Stimulated activated CD8-positive, alpha-beta memory T cell treated with anti-CD3 and anti-CD28 coated beads, Interleukin-7, amount 100 ng/mL, for 24 hours (primary cell): ENCODE data around the gene E2F1.
"Not testable (repeated sequence)": the region's sequence is repeated elsewhere in the genome, so short reads cannot be mapped to it uniquely, and the experiment has no call there.

Experiments used
- DNase-seq: peaks from one replicate; pipeline ENCODE4 v3.0.0-alpha.2; 2020; ENCODE audit warnings: low read depth

E2F1 gene

GRCh38 chr20:33640287-33640686 is 45.9 kb downstream of the E2F1 start:
- DNase-seq, result no peak

DNA sequence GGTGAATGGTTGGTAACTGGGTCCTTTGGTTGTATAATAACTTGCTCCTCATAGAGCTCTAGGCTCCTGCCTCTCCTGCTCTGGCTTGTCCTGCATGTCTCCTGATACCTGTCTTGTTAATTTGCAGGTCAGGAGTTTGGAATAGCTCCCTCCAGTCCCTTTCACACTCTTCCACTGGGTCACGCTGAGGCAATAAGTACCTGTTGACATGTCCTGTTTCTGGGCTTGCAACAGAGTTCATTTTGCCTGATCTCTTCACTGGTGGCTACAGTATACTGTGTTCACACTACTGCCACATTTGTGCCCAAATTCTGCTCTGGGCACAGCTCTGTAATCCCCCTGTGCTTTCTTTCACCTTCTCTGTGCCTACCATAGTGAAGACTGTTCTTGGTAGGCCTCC is 49.4 kb downstream of the E2F1 start:
- no peak for DNase-seq

GRCh38 chr20:33635341-33635740 is 50.8 kb downstream of the E2F1 start:
- DNase-seq, result no peak

DNA sequence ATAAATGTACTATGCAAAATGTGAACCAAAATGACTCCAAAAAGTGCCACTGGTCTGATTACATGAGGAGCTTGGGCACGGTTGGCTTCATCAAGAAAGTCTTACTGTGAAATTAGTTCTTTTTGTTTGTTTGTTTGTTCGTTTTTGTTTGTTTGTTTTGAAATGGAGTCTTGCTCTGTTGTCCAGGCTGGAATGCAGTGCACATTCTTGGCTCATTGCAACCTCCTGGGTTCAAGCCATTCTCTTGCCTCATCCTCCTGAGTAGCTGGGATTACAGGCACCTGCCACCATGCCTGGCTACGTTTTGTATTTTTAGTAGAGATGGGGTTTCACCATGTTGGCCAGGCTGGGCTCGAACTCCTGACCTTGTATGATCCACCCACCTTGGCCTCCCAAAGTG is 54.3 kb downstream of the E2F1 start:
- DNase-seq, result not testable (repeated sequence)

DNA sequence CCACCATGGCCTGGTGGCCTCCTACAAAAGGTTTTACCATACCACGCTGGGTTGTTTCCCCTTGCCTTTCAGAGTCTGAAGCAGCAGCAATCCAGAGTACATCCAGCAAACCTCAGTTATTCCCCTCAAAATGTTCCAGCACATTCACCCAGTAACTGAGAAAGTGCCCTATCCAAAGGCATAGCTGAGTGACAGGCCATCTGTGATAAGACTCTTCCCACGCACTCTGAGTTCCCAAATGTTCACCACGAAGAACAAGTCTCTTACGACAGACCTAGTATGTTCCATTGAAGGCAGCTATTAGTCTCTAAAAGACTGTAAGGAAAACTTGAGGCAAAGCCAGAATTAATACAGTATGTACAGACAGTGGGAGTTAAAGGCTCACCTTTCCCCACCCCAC is 55.7 kb downstream of the E2F1 start:
- DNase-seq, result no peak

GRCh38 chr20:33629979-33630378 is 56.2 kb downstream of the E2F1 start:
- no peak for DNase-seq

DNA sequence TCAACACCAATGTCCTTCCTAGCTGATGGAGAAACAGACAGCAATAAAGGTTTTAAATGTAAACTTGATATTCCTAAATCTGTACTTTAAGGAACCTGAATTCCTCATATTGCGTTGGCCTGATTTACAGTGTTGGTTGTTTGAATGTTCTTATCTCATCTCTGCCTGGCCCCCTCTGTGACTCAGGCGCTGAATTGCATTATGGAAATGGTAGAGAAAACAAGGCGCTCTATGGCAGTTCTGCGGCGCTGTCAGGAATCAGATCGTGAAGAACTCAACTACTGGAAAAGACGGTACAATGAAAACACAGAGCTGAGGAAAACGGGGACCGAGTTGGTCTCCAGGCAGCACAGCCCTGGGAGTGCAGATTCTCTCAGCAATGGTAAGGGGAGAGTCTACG is 56.7 kb downstream of the E2F1 start:
- no peak for DNase-seq

- no peak for DNase-seq
Observed at GRCh38 chr20:33627577-33628216, 58.5 kb downstream of the E2F1 start.

DNA sequence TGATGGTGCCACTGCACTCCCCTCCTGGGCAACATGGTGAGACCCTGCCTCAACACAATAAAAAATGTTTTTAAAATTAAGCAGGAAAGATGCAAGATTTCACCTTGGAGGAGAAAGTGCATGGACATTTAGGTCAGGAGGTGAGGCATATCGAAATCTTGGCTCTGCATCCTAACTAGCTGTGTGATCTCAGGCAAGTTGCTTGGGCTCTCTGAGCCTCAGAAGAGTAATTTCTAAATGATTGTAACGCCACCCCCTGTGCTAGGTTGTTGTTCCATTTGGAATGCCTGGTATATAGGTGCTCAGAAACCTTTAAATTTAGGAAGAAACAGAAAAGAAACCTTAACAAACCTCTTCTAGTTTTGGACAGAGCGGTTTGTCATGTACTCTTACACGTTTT is 60.0 kb downstream of the E2F1 start:
- DNase-seq, result no peak
